Gastrocnemius medialis (tissue), 4 donors: ENCODE data around the gene RGS14.

Source experiments
- CTCF ChIP-seq, 5 experiments: fragments of 450-650 bp in 3 of 5; fragments of 200-600 bp in 2 of 5; sonication (generic) in 2 of 5; IDR thresholded peaks in 4 of 5; conservative IDR thresholded peaks in 1 of 5; 1 replicate in 4 of 5; 2 replicates in 1 of 5; pipeline ENCODE4 v1.5.1; 2016 to 2019; ENCODE audit warnings: antibody characterized with exemption in 5 of 5, mild to moderate bottlenecking in 3 of 5, moderate library complexity in 3 of 5
- POLR2A ChIP-seq, 2 donors: fragments of 450-650 bp; IDR thresholded peaks; one replicate each; pipeline ENCODE4 v1.6.1; 2017; ENCODE audit warnings: antibody characterized with exemption in 2 of 2, mild to moderate bottlenecking in 2 of 2, moderate library complexity in 2 of 2

GRCh38 chr5:177374211-177374610 is 16.5 kb downstream of the RGS14 start:
- TF ChIP-seq CTCF (IDR thresholded peaks at IDR 0.05 in 4 of 5, conservative IDR thresholded peaks at IDR 0.05 in 1 of 5) (no peak), POLR2A (IDR thresholded peaks at IDR 0.05) (no peak)
